ENCODE results near the gene CES2.

Gene CES2

GRCh38 chr16:66976746-66977145, 41.4 kb downstream of the CES2 start:
- Histone ChIP-seq H3K4me2 (ENCODE audit: insufficient read depth, low read length) (no peak overlapping the region), H3K4me1 (ENCODE audit: insufficient read depth, low read length) (peaks cover 2% of the 10 kb centered on the region; the same call in 1 of the 2 replicates), H3K27ac (ENCODE audit: low read length) (no peak overlapping the region), H2AFZ (ENCODE audit: low read depth, low read length) (no peak overlapping the region), H3K27me3 (ENCODE audit: insufficient read depth, low read length, poor library complexity) (no peaks in the 10 kb centered on the region), H3K79me2 (ENCODE audit: insufficient read depth, low read length) (no peaks in the 10 kb centered on the region), H3K9me3 (ENCODE audit: insufficient read depth, low read length, severe bottlenecking) (no peaks in the 10 kb centered on the region), H3K36me3 (ENCODE audit: insufficient read depth, low read length) (no peaks in the 10 kb centered on the region), H3K9ac (ENCODE audit: low read depth, low read length) (no peak overlapping the region), H4K20me1 (ENCODE audit: insufficient read depth, low read length) (no peaks in the 10 kb centered on the region), H3K4me3 (ENCODE audit: low read depth in 1 of 2, low read length in 2 of 2) (no peak overlapping the region)
- DNase-seq: no peak
- TF ChIP-seq EZH2 (IDR thresholded peaks at IDR 0.05; ENCODE audit: borderline replicate concordance, low read depth, low read length, severe bottlenecking): no peak
- no peak for TF ChIP-seq CTCF (IDR thresholded peaks at IDR 0.05; ENCODE audit: borderline replicate concordance, extremely low read depth, low read length, poor library complexity, severe bottlenecking)
- no peak for ATAC-seq (ENCODE audit: insufficient read depth, low read depth)

GRCh38 chr16:66977341-66978113, 42.2 kb downstream of the CES2 start:
- H3K79me2 ChIP-seq (ENCODE audit: insufficient read depth, low read length): no peaks in the 10 kb centered on the region
- ATAC-seq (ENCODE audit: insufficient read depth, low read depth) (peak; percentile 98), DNase-seq (peak; percentile 84)
- H2AFZ ChIP-seq (ENCODE audit: low read depth, low read length): peak overlapping the region; percentile 61
- H3K4me3 ChIP-seq (ENCODE audit: low read depth in 1 of 2, low read length in 2 of 2): no peak overlapping the region
- no peak overlapping the region for H3K27ac ChIP-seq (ENCODE audit: low read length)
- H3K9ac ChIP-seq (ENCODE audit: low read depth, low read length): no peak overlapping the region
- TF ChIP-seq EZH2 (IDR thresholded peaks at IDR 0.05; ENCODE audit: borderline replicate concordance, low read depth, low read length, severe bottlenecking): no peak
- TF ChIP-seq CTCF (IDR thresholded peaks at IDR 0.05; ENCODE audit: borderline replicate concordance, extremely low read depth, low read length, poor library complexity, severe bottlenecking): peak; percentile 99
- peaks cover 2% of the 10 kb centered on the region; the same call in 1 of the 2 replicates for H3K4me1 ChIP-seq (ENCODE audit: insufficient read depth, low read length)
- H4K20me1 ChIP-seq (ENCODE audit: insufficient read depth, low read length): no peaks in the 10 kb centered on the region
- no peaks in the 10 kb centered on the region for H3K36me3 ChIP-seq (ENCODE audit: insufficient read depth, low read length)
- no peak overlapping the region for H3K4me2 ChIP-seq (ENCODE audit: insufficient read depth, low read length)
- H3K27me3 ChIP-seq (ENCODE audit: insufficient read depth, low read length, poor library complexity): no peaks in the 10 kb centered on the region
- no peaks in the 10 kb centered on the region for H3K9me3 ChIP-seq (ENCODE audit: insufficient read depth, low read length, severe bottlenecking)

GRCh38 chr16:66979011-66979717, 43.8 kb downstream of the CES2 start:
- Histone ChIP-seq H3K4me2 (ENCODE audit: insufficient read depth, low read length) (no peak overlapping the region), H3K4me1 (ENCODE audit: insufficient read depth, low read length) (peaks cover 11% of the 10 kb centered on the region), H3K27ac (ENCODE audit: low read length) (no peak overlapping the region), H4K20me1 (ENCODE audit: insufficient read depth, low read length) (no peaks in the 10 kb centered on the region), H3K9ac (ENCODE audit: low read depth, low read length) (no peak overlapping the region), H3K4me3 (ENCODE audit: low read depth in 1 of 2, low read length in 2 of 2) (no peak overlapping the region), H3K36me3 (ENCODE audit: insufficient read depth, low read length) (no peaks in the 10 kb centered on the region), H3K79me2 (ENCODE audit: insufficient read depth, low read length) (no peaks in the 10 kb centered on the region), H3K27me3 (ENCODE audit: insufficient read depth, low read length, poor library complexity) (no peaks in the 10 kb centered on the region), H3K9me3 (ENCODE audit: insufficient read depth, low read length, severe bottlenecking) (no peaks in the 10 kb centered on the region), H2AFZ (ENCODE audit: low read depth, low read length) (no peak overlapping the region)
- no peak for DNase-seq
- TF ChIP-seq CTCF (IDR thresholded peaks at IDR 0.05; ENCODE audit: borderline replicate concordance, extremely low read depth, low read length, poor library complexity, severe bottlenecking): no peak
- TF ChIP-seq EZH2 (IDR thresholded peaks at IDR 0.05; ENCODE audit: borderline replicate concordance, low read depth, low read length, severe bottlenecking): no peak
- no peak for ATAC-seq (ENCODE audit: insufficient read depth, low read depth)
